Amniotic stem cell (primary cell): ENCODE data around the gene CCDC83.
"Not testable (repeated sequence)": the region's sequence is repeated elsewhere in the genome, so short reads cannot be mapped to it uniquely, and the experiment has no call there.

Experiments
- DNase-seq: peaks from one replicate; lab custom pipeline; 2025; lab: John Stamatoyannopoulos, UW

The CCDC83 gene

DNA sequence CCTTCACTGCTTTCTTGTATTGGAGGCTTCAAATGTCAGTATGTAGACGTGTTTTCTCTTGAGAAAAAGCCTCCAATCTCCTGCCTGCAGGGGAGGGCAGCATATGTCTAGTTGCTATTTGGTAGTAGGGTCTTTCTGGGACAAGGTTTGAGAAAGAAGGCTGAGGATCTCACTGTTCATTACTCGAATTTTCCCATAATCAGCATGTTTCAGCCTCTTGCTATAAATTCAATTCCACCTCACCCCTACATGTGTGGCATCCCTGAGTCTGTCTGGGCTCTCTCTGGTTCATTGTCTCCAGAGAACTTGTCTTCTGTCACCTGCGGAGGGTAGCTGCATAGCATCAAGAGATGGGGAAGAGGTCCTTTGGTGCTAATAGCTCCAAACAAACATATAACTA, 19.5 kb upstream of the CCDC83 start:
- no peak for DNase-seq

GRCh38 chr11:85840932-85841331, 14.3 kb upstream of the CCDC83 start:
- DNase-seq = not testable (repeated sequence)

GRCh38 chr11:85843929-85844328, 11.3 kb upstream of the CCDC83 start:
- no peak for DNase-seq

GRCh38 chr11:85844439-85845123, 10.6 kb upstream of the CCDC83 start:
- no peak for DNase-seq

DNA sequence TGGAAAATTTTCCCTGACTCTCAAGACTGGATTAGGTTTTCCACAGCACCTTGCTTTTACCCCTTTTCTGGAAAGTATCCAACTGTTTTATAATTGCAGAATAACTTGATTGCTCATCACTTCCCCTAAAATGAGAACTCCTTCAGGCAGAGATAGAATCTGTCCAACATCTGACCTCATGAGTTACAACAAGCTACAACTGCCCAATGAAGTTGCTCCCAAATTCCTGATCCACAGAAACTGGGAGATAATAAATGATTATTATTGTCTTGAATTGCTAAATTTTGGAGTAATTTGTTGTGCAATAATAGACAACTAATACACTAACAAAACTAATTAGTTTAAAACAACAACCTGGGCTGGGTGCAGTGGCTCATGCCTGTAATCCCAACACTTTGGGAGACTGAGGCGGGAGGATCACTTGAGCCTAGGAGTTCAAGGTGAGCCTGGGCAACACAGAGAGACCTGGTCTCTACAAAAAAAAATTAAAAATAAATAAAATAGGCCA, 10.0 kb upstream of the CCDC83 start:
- DNase-seq = no peak

- no peak for DNase-seq
Observed at GRCh38 chr11:85847436-85847835, 7.7 kb upstream of the CCDC83 start.

- no peak for DNase-seq
Observed at GRCh38 chr11:85848006-85848405, 7.2 kb upstream of the CCDC83 start.

GRCh38 chr11:85848556-85848955, 6.6 kb upstream of the CCDC83 start:
- no peak for DNase-seq

GRCh38 chr11:85852754-85853153, 2.4 kb upstream of the CCDC83 start:
- not testable (repeated sequence) for DNase-seq

GRCh38 chr11:85853541-85853940, 1.6 kb upstream of the CCDC83 start:
- not testable (repeated sequence) for DNase-seq

- DNase-seq = no peak
Observed at GRCh38 chr11:85854212-85854556, 999 bp upstream of the CCDC83 start.

DNA sequence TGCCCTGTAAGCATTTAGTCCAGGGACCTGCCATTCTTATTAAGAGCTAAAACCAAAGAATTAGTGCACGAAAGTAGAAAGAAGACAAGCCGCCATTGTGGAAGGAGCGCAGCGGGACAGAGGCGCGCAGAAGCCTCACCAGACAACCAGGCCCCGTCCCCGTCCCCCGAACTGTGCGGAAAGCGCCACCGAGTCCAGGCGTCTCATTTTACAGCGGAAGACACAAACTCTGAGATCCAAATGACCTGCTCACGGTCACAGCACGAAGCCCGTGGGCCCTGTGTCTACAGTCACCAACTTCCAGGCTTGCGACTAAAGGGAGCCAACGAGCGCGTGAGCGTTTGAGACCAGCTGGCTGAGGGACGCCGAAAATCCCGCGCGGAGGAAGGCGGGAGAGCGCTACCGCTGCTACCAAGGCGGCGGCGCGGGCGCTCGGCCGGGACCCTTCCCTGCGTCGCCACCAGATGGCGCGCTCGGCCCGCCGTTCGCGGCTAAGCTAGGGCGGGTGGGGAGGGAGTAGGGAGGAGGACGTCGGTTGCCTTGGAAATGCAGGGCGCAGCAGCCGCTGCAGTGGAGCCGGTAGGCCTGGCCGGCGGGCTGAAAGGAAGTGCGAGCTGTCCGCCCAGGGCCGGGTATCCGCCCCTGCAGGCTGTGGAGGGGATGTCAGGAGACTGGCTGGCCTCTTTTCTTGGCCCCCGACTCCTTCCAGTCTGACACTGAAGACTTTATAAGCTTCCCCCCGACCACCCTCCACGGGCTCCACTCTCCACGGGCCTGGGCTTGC, 434 bp upstream of the CCDC83 start:
- DNase-seq = peak; percentile 81

GRCh38 chr11:85857098-85857497, 1.9 kb downstream of the CCDC83 start:
- no peak for DNase-seq

DNA sequence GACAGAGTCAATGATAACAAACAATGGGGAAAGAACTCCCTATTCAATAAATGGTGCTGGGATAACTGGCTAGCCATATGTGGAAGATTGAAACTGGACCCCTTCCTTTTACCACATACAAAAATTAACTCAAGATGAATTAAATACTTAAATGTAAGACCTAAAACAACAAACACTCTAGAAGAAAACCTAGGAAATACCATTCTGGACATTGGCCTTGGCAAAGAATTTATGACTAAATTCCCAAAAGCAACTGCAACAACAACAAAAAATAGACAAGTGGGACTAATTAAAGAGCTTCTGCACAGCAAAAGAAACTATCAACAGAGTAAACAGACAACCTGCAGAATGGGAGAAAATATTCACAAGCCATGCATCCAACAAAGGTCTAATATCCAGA, 4.4 kb downstream of the CCDC83 start:
- DNase-seq = not testable (repeated sequence)

- DNase-seq = no peak
Observed at GRCh38 chr11:85863855-85864254, 8.7 kb downstream of the CCDC83 start.

GRCh38 chr11:85866137-85866827, 11.1 kb downstream of the CCDC83 start:
- DNase-seq = no peak

DNA sequence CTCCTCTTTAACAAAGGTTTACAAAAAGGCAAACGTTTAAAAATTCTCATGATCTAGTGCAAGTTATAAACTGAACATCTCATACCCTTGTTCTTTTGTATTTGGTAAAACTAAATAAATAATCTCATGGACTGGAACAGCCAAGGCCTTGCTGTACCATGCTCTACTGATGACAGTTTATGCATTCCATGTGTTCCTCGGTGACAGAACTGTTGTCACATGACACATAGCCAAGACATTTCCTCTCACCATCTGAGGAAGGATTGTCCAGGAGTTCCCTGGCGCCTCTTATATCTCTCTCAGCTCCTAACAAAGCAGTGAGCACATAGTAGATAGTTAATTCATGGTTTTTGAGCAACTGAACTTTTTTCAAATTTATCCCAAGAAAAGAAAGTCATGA, 12.6 kb downstream of the CCDC83 start:
- no peak for DNase-seq

GRCh38 chr11:85869781-85870180, 14.6 kb downstream of the CCDC83 start:
- DNase-seq = no peak

DNA sequence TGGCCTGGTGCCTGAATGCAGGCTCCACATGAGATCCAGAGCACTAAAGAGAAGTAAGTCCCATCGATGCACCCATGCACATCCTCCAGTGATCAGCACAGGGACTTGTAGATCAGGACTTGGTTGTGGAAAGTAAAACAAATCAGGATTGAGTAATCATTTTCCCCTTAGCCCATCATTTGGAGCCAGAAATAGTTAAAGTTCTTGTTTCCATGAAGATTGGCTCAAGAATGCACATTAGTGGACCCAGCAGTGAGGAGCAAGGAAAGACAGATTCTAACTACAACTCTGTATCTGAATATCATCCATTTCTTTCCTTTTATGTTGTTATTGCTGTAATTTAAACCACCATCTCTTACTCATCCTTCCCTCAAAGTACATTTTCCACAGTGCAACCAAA, 19.1 kb downstream of the CCDC83 start:
- no peak for DNase-seq

DNA sequence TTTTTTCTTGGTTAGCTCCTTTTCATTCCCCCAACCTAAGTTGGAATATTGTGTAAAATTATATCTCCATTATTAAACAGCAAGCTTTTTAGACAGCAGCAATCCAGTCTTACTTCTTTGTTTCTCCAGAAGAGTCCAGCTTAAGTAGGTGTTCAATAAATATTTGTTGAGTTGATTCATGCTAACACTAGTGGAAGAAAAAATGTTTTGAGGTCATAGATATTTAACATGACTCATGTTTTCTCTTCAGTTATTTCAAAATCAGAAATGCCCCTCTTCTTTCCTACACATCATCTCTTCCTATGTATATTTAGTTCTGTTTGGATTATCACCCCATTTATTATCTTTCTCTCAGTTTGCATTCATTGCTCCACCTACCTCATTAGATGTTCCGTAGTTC, 20.3 kb downstream of the CCDC83 start:
- DNase-seq = no peak

GRCh38 chr11:85884581-85885021, 29.4 kb downstream of the CCDC83 start:
- DNase-seq = no peak

DNA sequence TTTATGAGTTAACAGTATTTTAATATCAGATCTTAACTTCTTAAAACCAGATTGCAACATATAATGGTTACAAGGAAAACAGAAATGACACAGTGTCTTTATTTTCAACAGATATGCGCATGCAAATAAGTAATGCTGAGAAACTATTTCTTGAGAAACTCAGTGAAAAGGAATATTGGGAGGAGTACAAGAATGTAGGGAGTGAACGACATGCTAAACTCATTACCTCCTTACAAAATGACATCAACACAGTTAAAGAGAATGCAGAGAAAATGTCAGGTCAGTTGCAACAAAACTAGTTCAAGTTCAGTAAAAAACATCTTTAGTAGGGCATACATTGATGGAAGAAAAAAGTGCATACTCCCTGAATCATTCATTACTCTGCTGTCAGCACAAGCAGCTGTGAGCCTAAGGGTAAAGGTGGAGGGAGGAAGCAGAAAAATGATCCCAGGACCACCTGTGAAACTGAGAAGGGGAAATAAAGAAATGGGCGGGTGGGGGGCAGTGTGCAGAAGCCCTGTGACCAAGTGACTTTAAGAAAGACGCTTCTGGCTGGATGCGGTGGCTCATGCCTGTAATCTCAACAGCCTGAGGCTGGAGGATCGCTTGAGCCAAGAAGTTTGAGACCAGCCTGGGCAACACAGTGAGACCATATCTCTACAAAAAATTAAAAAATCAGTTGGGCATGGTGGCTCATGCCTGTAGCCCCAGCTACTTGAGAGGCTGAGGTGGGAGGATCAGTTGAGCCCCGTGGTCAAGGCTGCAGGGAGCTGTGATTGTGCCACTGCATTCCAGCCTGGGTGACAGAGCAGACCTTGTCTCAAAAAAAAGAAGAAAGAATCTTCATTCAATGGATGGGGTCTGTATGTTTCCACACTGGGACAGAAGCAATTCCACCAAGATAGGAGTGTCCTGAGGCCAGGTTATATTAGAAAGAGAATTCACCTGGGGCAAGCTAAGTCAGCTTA, 31.2 kb downstream of the CCDC83 start:
- DNase-seq = no peak
